Trophoblast cell (in vitro differentiated cells and primary cell): ENCODE measurements around the gene PHYKPL.
"Not testable (repeated sequence)": the region's sequence is repeated elsewhere in the genome, so short reads cannot be mapped to it uniquely, and the experiment has no call there.

ENCODE experiments used
- DNase-seq, 2 donors: peaks; one replicate each; pipeline ENCODE4 v3.0.0-alpha.2; 2016
- H2AFZ ChIP-seq: 2 replicates; pipeline ENCODE4 v1.6.1; 2013; ENCODE audit warnings: low read length, moderate library complexity, mild to moderate bottlenecking; ENCODE audit not compliant: insufficient read depth, poor library complexity
- H2AK5ac ChIP-seq: 2 replicates; pipeline ENCODE4 v1.6.1; 2013; ENCODE audit warnings: mild to moderate bottlenecking, low read length
- H2BK120ac ChIP-seq: 2 replicates; pipeline ENCODE4 v1.6.1; 2013; ENCODE audit warnings: low read length, mild to moderate bottlenecking, moderate library complexity; ENCODE audit not compliant: insufficient read depth, poor library complexity
- H2BK12ac ChIP-seq: 2 replicates; pipeline ENCODE4 v1.6.1; 2013; ENCODE audit warnings: mild to moderate bottlenecking, low read length, moderate library complexity
- H2BK5ac ChIP-seq: 2 replicates; pipeline ENCODE4 v1.6.1; 2013; ENCODE audit warnings: low read length, low read depth, moderate library complexity, mild to moderate bottlenecking; ENCODE audit not compliant: poor library complexity
- H3K14ac ChIP-seq: 2 replicates; pipeline ENCODE4 v1.6.1; 2013; ENCODE audit warnings: mild to moderate bottlenecking, low read length
- H3K18ac ChIP-seq: 2 replicates; pipeline ENCODE4 v1.6.1; 2013; ENCODE audit warnings: mild to moderate bottlenecking, low read length
- H3K23ac ChIP-seq: 2 replicates; pipeline ENCODE4 v1.6.1; 2013; ENCODE audit warnings: low read length
- H3K27ac ChIP-seq: 2 replicates; pipeline ENCODE4 v1.5.1; 2013; ENCODE audit warnings: low read depth, mild to moderate bottlenecking, inconsistent platforms, low read length, moderate library complexity
- H3K27me3 ChIP-seq: 2 replicates; pipeline ENCODE4 v1.6.1; 2013; ENCODE audit warnings: inconsistent platforms, mild to moderate bottlenecking, low read length, moderate library complexity; ENCODE audit not compliant: insufficient read depth
- H3K36me3 ChIP-seq, 2 experiments: 1 replicate in 1 of 2; 2 replicates in 1 of 2; pipeline ENCODE4 v1.6.1; 2013; ENCODE audit warnings: low read length in 2 of 2, mild to moderate bottlenecking in 2 of 2, moderate library complexity in 1 of 2; ENCODE audit not compliant: insufficient read depth in 2 of 2, control insufficient read depth in 1 of 2
- H3K4ac ChIP-seq: 2 replicates; pipeline ENCODE4 v1.6.1; 2013; ENCODE audit warnings: low read depth, mild to moderate bottlenecking, low read length, moderate library complexity
- H3K4me1 ChIP-seq, 2 experiments: 1 replicate in 1 of 2; 2 replicates in 1 of 2; pipeline ENCODE4 v1.6.1; 2013; ENCODE audit warnings: low read length in 2 of 2, mild to moderate bottlenecking in 2 of 2, moderate library complexity in 1 of 2; ENCODE audit not compliant: insufficient read depth in 2 of 2, control insufficient read depth in 1 of 2
- H3K4me2 ChIP-seq: 2 replicates; pipeline ENCODE4 v1.6.1; 2013; ENCODE audit warnings: inconsistent platforms, mild to moderate bottlenecking, low read length, moderate library complexity
- H3K4me3 ChIP-seq: 2 replicates; pipeline ENCODE4 v1.5.1; 2013; ENCODE audit warnings: mild to moderate bottlenecking, low read depth, low read length, inconsistent platforms
- H3K79me1 ChIP-seq: one replicate; pipeline ENCODE4 v1.6.1; 2013; ENCODE audit warnings: low read length
- H3K79me2 ChIP-seq: 2 replicates; pipeline ENCODE4 v1.6.1; 2013; ENCODE audit warnings: low read length, mild to moderate bottlenecking; ENCODE audit not compliant: control insufficient read depth, insufficient read depth, poor library complexity
- H3K9ac ChIP-seq: 2 replicates; pipeline ENCODE4 v1.6.1; 2013; ENCODE audit warnings: mild to moderate bottlenecking, low read length
- H3K9me3 ChIP-seq: 2 replicates; pipeline ENCODE4 v1.6.1; 2013; ENCODE audit warnings: low read depth, mild to moderate bottlenecking, control low read depth, inconsistent platforms, low read length; ENCODE audit not compliant: insufficient read depth
- H4K12ac ChIP-seq: 2 replicates; pipeline ENCODE4 v1.6.1; 2013; ENCODE audit warnings: low read depth, mild to moderate bottlenecking, low read length, moderate library complexity
- H4K8ac ChIP-seq: 2 replicates; pipeline ENCODE4 v1.6.1; 2013; ENCODE audit warnings: low read depth, mild to moderate bottlenecking, low read length, moderate library complexity
- H4K91ac ChIP-seq: one replicate; pipeline ENCODE4 v1.6.1; 2013; ENCODE audit warnings: low read depth, mild to moderate bottlenecking, low read length, moderate library complexity
- WGBS: extraction: QIAGEN DNeasy Blood & Tissue Kit; methylation state at CpG from one replicate; pipeline ENCODE4 v1.1.7; 2013; ENCODE audit warnings: missing lambda C conversion rate; ENCODE audit not compliant: insufficient read length, insufficient coverage; ENCODE audit errors: extremely low coverage; 5-methylcytosine and 5-hydroxymethylcytosine counted together

PHYKPL gene

GRCh38 chr5:178241231-178241663 is 8.6 kb upstream of the PHYKPL start:
- H3K4ac ChIP-seq = no peak overlapping the region
- DNase-seq = no peak
- H3K79me1 ChIP-seq = no peaks in the 10 kb centered on the region
- no peak overlapping the region for H2AFZ ChIP-seq
- H3K4me1 ChIP-seq = no peaks in the 10 kb centered on the region
- H3K27me3 ChIP-seq = no peaks in the 10 kb centered on the region
- H3K14ac ChIP-seq = no peak overlapping the region
- no peak overlapping the region for H4K8ac ChIP-seq
- no peak overlapping the region for H3K4me2 ChIP-seq
- no peaks in the 10 kb centered on the region for H3K79me2 ChIP-seq
- peaks cover 2% of the 10 kb centered on the region for H3K9me3 ChIP-seq
- H2BK5ac ChIP-seq = no peak overlapping the region
- H3K36me3 ChIP-seq = no peaks in the 10 kb centered on the region
- H2BK12ac ChIP-seq = no peak overlapping the region
- WGBS = no CpG with 5 or more reads among the region's 8 CpGs
- no peak overlapping the region for H2BK120ac ChIP-seq
- H3K4me3 ChIP-seq = no peak overlapping the region
- no peak overlapping the region for H4K12ac ChIP-seq
- no peak overlapping the region for H3K9ac ChIP-seq
- H4K91ac ChIP-seq = no peak overlapping the region
- H3K23ac ChIP-seq = no peak overlapping the region
- H3K18ac ChIP-seq = no peak overlapping the region
- H2AK5ac ChIP-seq = no peak overlapping the region
- H3K27ac ChIP-seq = no peak overlapping the region

DNA sequence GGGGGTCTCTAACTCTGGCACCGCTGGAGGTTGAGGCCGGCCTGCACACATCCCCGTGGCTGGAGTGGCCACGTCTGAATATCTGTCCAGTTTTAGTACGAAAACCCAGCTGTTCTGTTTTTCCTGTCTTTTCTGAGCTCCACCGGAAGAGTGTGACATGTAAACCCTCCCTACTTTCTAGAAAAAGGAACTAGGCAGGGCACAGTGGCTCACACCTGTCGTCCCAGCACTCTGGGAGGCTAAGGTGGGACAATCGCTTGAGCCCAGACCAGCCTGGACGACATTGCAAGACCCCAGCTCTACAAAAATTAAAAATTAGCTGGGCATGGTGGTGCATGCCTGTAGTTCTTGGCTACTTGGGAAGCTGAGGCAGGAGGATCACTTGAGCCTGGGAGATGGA is 8.2 kb upstream of the PHYKPL start:
- no peak overlapping the region for H3K14ac ChIP-seq
- no peak overlapping the region for H3K18ac ChIP-seq
- H4K12ac ChIP-seq = no peak overlapping the region
- no peak overlapping the region for H2BK12ac ChIP-seq
- no peak overlapping the region for H4K91ac ChIP-seq
- no peak overlapping the region for H2AFZ ChIP-seq
- no peak overlapping the region for H2BK5ac ChIP-seq
- no peaks in the 10 kb centered on the region for H3K36me3 ChIP-seq
- H3K9me3 ChIP-seq = peaks cover 2% of the 10 kb centered on the region
- no peak overlapping the region for H3K23ac ChIP-seq
- no peaks in the 10 kb centered on the region for H3K27me3 ChIP-seq
- H3K79me1 ChIP-seq = no peaks in the 10 kb centered on the region
- no peak overlapping the region for H3K9ac ChIP-seq
- no peak overlapping the region for H3K4ac ChIP-seq
- WGBS = no CpG with 5 or more reads among the region's 9 CpGs
- H2BK120ac ChIP-seq = no peak overlapping the region
- no peak overlapping the region for H3K4me2 ChIP-seq
- H3K4me3 ChIP-seq = no peak overlapping the region
- no peaks in the 10 kb centered on the region for H3K4me1 ChIP-seq
- H3K79me2 ChIP-seq = no peaks in the 10 kb centered on the region
- no peak for DNase-seq
- H4K8ac ChIP-seq = no peak overlapping the region
- no peak overlapping the region for H2AK5ac ChIP-seq
- no peak overlapping the region for H3K27ac ChIP-seq

DNA sequence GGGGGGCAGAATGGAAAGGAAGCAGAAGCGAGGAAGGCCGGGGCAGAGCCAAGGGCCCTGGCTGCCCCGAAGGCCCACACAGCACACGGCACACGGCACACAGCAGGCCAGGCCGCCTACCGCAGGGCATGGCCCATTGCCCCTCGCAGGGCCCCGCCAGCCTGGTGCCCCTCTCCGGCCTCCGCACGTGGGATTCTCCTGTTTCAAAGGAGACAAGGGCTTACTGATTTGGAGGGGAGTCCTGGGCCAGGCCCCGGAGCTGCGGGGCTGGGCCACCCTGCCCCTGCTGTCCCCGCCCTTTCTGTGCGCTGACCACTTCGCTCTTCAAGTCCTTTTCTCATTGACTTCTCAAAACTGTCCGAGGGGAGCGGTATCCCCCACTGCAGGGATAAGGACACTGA is 7.7 kb upstream of the PHYKPL start:
- H2AFZ ChIP-seq = no peak overlapping the region
- no peak overlapping the region for H2BK120ac ChIP-seq
- H3K23ac ChIP-seq = no peak overlapping the region
- H3K36me3 ChIP-seq = no peaks in the 10 kb centered on the region
- H3K4me3 ChIP-seq = no peak overlapping the region
- no peak overlapping the region for H3K27ac ChIP-seq
- H2BK12ac ChIP-seq = no peak overlapping the region
- H3K4me2 ChIP-seq = no peak overlapping the region
- no peak overlapping the region for H4K12ac ChIP-seq
- H4K8ac ChIP-seq = no peak overlapping the region
- no peak overlapping the region for H2AK5ac ChIP-seq
- no peaks in the 10 kb centered on the region for H3K79me2 ChIP-seq
- DNase-seq = no peak
- no peak overlapping the region for H3K18ac ChIP-seq
- no peak overlapping the region for H3K9ac ChIP-seq
- H3K14ac ChIP-seq = no peak overlapping the region
- peaks cover 2% of the 10 kb centered on the region for H3K9me3 ChIP-seq
- no peak overlapping the region for H2BK5ac ChIP-seq
- no CpG with 5 or more reads among the region's 19 CpGs for WGBS
- H3K4me1 ChIP-seq = no peaks in the 10 kb centered on the region
- no peak overlapping the region for H3K4ac ChIP-seq
- no peak overlapping the region for H4K91ac ChIP-seq
- H3K27me3 ChIP-seq = no peaks in the 10 kb centered on the region
- no peaks in the 10 kb centered on the region for H3K79me1 ChIP-seq

GRCh38 chr5:178239626-178240301 is 7.2 kb upstream of the PHYKPL start:
- WGBS = no CpG with 5 or more reads among the region's 16 CpGs
- not testable (repeated sequence) for H3K4ac ChIP-seq, H4K91ac ChIP-seq, H2BK12ac ChIP-seq, H3K4me1 ChIP-seq, H3K79me2 ChIP-seq, H3K27me3 ChIP-seq, H3K9me3 ChIP-seq, H3K14ac ChIP-seq, H3K4me3 ChIP-seq, H2AFZ ChIP-seq, H2BK120ac ChIP-seq, H3K36me3 ChIP-seq, H3K18ac ChIP-seq, H3K4me2 ChIP-seq, H4K12ac ChIP-seq, H2BK5ac ChIP-seq, DNase-seq, H3K27ac ChIP-seq, H3K9ac ChIP-seq, H2AK5ac ChIP-seq, H4K8ac ChIP-seq, H3K23ac ChIP-seq, H3K79me1 ChIP-seq
